Cerebellar cortex (tissue), 1 donor: ENCODE results near the gene PTBP3.
"Not testable (repeated sequence)": the region's sequence is repeated elsewhere in the genome, so short reads cannot be mapped to it uniquely, and the experiment has no call there.

Experiments used
- DNase-seq: peaks from one replicate; pipeline ENCODE4 v3.0.0-alpha.2; 2015; ENCODE audit warnings: low spot score

PTBP3 gene

GRCh38 chr9:112203536-112203935 lies 129.9 kb downstream of the PTBP3 start:
- DNase-seq, result no peak

GRCh38 chr9:112200711-112201110 lies 132.7 kb downstream of the PTBP3 start:
- DNase-seq, result no peak

DNA sequence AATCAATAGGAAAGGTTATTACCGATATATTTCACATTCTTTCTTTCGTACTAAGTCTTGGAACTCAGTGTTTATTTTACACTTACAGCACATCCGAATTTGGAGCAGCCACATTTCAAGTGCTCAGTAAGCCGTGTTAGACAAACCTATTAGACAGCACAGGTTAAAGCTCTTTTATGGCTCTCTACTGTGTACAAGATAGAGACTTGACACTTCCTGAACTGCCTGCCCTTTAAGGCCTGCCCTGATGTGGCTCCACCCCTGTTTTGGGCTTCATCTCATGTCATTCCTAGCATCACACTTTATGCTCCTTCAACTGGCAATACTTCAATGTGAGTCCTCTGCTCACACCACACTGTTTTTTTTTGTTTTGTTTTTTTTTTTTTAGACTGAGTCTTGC lies 134.8 kb downstream of the PTBP3 start:
- no peak for DNase-seq

DNA sequence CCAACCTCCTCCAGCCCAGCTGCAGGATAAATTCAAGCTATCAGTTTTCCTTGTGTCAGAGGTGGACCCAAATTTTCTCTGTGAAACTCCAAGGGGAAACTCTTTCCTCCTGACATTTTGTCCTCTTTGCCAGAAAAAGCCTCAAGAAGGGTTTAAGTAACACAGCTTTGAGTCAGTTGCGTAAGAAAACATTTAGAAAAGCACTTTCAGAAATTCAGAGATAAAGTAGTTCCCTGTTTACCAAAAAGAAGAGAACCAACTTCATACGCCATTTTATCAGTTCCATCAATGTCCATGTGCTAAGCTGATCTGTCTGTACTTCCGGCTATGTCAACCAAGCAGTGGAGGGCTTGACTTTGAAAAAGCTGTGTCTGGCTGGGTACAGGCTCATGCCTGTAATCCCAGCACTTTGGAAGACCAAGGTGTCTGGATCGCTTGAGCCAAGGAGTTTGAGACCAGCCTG lies 138.4 kb downstream of the PTBP3 start:
- DNase-seq, result no peak

DNA sequence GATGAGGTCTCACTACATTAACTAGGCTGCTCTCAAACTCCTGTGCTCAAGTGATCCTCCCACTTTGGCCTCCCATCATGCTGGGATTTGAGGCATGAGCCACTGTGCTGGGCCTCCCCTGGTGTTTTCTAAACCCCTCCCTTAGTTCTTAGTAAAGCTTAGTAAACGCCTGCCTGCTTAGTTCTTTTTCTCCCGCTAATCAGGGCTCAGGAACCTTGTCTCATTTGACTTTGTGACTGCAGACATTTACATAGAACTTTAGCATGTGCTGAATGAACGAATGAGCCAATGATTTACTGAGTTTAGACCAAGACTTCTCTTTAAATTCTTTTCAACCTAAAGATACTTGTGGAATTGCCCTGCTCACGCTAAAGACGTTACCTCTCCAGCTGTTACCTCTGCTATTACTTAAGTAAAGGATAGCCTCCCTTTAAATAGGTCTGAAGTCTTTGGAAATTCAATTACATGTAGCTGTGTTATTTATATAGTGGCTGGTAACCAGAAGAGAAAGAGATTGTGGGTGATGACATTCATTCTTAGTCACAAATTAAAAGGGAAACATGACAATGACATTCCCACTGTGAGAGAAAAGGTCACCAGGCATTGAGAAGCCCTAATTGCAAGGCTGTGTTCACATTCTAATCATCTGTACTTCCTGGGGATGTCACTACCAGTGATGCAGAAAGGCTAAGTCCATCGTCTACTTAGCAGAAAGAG lies 139.7 kb downstream of the PTBP3 start:
- no peak for DNase-seq

DNA sequence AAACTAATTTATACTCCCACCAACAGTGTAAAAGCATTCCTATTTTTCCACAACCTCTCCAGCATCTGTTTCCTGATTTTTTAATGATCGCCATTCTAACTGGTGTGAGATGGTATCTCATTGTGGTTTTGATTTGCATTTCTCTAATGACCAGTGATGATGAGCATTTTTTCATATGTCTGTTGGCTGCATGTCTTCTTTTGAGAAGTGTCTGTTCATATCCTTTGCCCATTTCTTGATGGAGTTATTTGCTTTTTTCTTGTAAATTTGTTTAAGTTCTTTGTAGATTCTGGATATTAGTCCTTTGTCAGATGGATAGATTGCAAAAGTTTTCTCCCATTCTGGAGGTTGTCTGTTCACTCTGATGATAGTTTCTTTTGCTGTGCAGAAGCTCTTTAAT lies 143.1 kb downstream of the PTBP3 start:
- DNase-seq, result not testable (repeated sequence)

DNA sequence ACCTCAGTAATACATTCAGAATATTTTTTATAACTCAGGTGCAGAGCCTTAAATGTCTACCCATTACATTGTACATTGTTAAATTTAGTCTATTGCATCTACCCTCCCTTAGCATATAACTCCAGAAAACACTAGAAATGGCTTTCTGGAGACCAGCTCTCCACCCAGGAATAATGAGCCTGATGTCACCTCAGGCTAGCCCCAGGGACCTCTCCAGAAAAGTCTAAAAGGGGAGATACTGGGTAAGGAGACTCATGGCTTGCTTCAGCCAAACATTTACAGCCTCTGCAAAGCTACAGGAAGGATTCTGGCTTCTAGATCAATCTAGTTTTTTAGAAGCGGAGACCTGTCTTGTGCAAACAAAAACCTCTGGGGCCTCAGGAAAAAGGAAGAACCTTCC lies 144.5 kb downstream of the PTBP3 start:
- no peak for DNase-seq

- DNase-seq, result no peak
Observed at GRCh38 chr9:112187404-112187803, 146.0 kb downstream of the PTBP3 start.

GRCh38 chr9:112186695-112187094 lies 146.7 kb downstream of the PTBP3 start:
- no peak for DNase-seq

DNA sequence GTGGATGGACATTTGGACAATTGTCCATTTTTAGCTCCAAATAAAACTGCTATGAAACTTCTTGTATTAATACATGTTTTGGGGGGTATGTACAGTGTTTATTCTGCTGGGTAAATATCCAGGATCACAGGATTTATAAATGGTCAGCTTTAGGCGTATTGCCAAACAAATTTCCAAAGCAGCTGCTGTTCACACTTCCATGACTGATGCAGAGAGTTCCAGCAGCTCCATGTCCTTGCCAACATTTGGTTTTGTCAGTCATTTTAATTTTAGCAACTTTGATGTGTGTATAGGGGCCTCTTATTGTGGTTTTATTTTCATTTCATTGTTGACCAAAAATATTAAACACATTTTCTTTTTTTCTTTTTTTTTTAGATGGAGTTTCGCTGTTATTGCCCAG lies 148.5 kb downstream of the PTBP3 start:
- no peak for DNase-seq

DNA sequence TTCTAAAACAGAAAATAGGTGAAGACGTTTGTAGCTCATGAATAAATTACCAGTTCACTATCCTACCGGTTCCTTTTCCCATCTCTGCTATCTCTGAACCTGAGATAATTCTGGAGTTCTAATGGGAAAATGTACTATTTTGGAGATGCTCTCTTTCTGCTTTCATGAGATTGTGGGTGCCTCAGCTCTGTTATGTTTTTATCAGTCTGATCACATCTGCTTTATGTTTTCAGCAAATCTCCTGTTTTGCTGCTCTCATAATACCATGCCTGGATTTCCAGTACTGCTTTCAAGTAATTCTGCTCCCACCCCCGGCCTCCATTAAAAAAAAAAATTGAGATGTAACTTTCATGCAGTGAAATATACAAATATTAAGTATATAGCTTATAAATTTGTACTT lies 149.2 kb downstream of the PTBP3 start:
- no peak for DNase-seq

GRCh38 chr9:112180387-112180881 lies 153.0 kb downstream of the PTBP3 start:
- no peak for DNase-seq

DNA sequence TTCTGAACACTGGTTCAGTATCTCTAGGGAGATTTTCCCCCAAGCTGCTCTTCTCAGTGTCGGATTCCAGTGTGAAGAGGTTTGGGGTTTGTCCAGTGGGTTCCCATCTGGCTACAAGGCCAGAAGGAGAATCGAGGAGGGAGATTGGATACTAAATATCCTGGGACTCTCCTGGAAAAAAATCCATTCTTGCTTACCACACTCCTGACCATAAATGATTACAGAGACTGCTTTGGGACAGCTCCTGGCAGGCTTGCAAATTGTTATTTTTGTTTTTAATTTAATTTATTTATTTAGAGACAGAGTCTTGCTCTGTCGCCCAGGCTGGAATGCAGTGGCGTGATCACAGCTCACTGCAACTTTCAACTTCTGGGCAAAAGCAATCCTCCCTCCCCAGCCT lies 153.6 kb downstream of the PTBP3 start:
- no peak for DNase-seq

DNA sequence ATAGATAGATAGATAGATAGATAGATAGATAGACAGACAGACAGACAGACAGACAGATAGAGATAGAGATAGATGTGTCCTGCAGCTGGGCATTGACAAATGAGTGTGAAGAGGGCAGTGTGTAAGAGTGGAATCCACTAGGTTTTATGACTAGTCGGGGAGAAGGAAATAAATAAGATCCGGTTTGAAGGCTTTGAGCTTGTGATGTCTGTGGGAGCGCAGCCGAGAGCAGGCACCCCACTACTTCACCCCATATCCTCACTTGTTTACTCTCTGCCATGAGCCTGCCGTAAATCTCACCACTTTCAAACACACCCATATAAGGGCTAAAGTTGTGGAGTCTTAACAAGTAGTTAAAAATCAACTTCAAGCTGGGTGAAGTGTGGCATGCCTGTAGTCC lies 156.9 kb downstream of the PTBP3 start:
- DNase-seq, result no peak

GRCh38 chr9:112175796-112176315 lies 157.6 kb downstream of the PTBP3 start:
- no peak for DNase-seq

DNA sequence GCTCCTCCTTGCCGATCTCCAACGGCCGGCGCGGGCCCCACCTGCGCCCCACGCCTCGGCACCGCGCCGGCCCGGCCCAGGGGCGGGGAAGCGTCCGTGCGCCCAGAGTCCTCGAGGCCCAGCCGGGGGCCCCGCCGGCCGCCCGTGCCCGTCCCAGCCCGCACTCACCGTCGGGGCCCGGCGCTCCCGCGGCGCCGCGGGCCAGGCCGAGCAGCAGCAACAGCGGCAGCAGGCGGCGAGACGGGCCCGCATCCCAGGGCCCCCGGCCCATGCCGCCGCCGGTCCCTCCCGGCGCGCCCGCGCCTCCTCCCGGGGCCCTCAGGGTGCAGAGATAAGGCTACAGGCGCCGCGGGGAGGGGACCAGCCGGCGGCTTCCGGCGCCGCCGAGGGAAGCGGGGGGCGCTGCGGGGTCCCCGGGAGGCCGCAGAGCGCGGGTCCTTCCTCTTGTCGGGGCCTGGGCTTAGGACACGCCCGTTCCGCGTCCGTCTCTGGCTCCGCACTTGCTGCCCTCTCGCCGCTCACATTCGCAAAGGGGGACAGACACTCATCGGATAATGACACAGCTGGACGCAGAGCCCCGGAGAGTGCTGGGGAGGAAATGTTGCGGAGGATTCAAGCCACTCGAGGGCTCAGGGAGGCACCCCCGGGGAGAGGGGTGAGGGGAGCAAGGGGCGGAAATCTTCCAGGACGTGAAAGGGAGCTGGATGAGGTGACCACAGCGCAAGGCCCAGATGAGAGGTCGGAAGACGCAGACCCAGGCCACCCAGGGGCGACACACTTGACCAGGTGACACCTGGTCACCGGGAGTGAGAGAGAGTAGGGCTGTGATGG lies 158.2 kb downstream of the PTBP3 start, which contains the start of gene SUSD1:
Gene SUSD1, minus strand, starts transcription at position 333 of the 831 bp plus-strand sequence. Its CDS starts 62 bp downstream, at position 271.
- DNase-seq, result no peak

GRCh38 chr9:112174222-112174964 lies 159.0 kb downstream of the PTBP3 start:
- DNase-seq, result no peak

DNA sequence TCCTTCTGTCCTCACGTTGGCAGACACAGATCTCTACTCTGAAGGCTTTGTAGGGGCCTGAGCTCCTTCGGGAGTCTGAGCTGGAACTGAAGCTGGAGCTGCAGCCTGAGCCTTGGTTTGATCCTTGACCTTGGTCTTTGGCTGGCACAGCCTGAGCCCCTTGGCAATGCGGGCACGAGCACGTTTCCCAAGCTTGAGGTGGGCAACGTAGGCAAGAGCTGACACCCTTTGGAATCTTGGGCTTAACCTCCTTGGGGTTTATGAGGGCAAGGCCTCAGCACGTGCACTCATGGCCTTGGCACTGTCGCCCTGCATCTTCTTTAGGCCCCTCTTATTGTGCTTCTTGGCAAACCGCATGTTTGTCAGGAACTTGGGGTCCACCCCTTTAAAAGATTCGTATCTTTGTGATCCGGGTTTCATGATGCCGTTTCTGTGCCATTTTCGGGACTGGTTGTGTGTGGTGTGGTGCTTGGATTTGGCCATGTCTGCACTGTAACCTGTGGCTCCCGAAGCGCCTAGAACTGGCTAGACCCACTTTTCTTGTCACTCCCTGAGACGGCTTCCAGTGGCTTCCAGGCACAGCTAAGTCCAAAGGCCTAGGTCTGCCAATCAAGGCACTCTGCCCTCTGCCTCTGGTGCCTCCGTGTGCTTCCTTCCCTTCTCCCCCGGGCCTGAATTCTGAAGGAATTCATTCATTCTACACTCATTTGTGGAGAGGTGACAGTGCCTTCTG lies 159.8 kb downstream of the PTBP3 start:
- no peak for DNase-seq

DNA sequence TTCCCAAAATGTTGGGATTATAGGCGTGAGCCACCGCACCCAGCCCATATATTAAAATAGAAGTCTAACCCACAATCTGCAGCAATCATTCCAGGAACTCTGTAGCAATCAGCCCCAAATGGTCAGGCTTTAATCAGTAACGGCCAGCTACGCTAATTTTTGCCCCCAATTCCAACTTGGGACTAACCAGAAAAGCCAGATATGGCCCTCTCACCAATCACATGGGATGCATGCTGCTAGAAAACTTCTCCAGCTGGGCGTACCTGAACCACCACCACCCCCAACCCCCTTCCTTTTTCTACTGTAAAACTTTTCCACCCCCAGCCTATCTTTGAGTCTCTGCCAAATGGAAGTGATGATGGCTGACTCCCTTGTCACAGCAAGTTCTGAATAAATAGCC lies 162.5 kb downstream of the PTBP3 start:
- no peak for DNase-seq

- no peak for DNase-seq
Observed at GRCh38 chr9:112170235-112170634, 163.2 kb downstream of the PTBP3 start.

DNA sequence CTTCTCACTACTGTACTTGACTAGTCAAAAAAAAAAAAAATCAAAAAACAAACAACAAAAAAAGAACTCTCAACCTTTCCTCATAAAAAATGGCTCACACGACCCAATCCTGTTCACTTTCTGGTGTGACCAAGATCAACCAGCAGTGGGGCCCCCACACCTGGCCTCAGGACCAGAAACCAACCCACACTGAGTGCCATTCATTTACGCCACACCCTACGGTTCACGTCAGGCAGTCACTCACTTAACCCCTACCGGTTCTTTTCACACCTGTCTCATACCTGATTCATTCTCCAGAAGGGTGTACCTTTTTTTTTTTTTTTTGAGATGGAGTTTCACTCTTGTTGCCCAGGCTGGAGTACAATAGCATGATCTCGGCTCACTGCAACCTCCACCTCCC lies 164.1 kb downstream of the PTBP3 start:
- DNase-seq, result no peak
